Measurements from ENCODE around the gene LRTM2.

LRTM2 gene

DNA sequence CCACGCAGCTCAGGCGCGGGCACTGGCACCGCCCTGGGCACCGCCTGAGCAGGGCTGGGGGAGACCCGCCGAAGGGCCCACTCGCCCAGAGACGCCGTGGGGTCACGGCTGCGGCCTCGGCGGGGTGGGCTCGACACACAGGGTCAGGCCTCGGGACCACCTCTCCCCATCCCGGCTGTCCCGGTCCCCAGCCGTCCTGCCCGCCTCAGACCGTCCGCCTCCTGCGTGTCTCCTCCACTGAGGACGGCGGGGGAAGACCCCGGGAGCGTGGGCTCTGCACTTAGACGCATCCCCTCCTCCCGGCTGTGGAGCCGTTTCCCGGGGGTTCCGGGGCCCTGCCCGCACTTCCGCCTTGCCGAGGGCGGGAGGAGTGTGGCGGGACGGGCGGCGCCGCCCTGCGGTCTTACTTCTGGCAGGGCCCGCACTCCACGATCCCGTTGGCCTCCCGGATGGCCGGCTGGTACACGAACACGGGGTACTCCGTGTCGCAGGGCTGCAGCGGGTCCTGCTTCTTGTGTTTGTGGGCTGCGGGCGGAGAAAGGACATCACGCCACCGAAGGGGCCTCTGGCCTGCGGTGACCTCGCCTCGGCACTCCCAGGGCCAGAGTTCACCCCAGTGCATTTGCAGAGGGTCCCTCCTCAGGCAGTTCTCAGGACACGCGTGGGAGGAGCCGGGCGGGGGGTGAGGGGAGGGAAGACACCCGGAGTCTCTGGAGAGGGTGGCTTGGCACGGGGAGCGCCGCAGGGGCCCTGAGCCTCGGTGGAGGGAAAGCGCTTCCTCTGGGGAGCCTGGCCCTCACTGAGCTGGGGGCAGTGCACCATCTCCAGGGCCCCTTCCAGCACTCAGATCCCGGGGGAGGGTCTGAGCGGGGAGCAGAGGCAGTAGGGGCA lies 23.1 kb upstream of the LRTM2 start:
- no peak for TF ChIP-seq CSRNP3 (CRISPR knock-in tag; IDR thresholded peaks at IDR 0.05)
- no peak for TF ChIP-seq ZNF8 (CRISPR knock-in tag; IDR thresholded peaks at IDR 0.05)
- TF ChIP-seq, protein P1, sequence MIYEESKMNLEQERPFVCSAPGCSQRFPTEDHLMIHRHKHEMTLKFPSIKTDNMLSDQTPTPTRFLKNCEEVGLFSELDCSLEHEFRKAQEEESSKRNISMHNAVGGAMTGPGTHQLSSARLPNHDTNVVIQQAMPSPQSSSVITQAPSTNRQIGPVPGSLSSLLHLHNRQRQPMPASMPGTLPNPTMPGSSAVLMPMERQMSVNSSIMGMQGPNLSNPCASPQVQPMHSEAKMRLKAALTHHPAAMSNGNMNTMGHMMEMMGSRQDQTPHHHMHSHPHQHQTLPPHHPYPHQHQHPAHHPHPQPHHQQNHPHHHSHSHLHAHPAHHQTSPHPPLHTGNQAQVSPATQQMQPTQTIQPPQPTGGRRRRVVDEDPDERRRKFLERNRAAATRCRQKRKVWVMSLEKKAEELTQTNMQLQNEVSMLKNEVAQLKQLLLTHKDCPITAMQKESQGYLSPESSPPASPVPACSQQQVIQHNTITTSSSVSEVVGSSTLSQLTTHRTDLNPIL (CRISPR knock-in tag; IDR thresholded peaks at IDR 0.05; ENCODE audit: low read depth): no peak
- no peak for TF ChIP-seq ARNTL (CRISPR knock-in tag; IDR thresholded peaks at IDR 0.05; ENCODE audit: borderline replicate concordance, low read depth)
- no peak for TF ChIP-seq BACH2 (CRISPR knock-in tag; IDR thresholded peaks at IDR 0.05; ENCODE audit: borderline replicate concordance)
- no peak for TF ChIP-seq ZFP30 (CRISPR knock-in tag; IDR thresholded peaks at IDR 0.05)
- TF ChIP-seq ZNF565 (CRISPR knock-in tag; conservative IDR thresholded peaks at IDR 0.05; ENCODE audit: low read depth): no peak
- TF ChIP-seq TSHZ2 (CRISPR knock-in tag; IDR thresholded peaks at IDR 0.05): no peak
- no peak for TF ChIP-seq ZC3H10 (CRISPR knock-in tag; IDR thresholded peaks at IDR 0.05)
- no peak for ATAC-seq

GRCh38 chr12:1797991-1798640 lies 22.2 kb upstream of the LRTM2 start:
- TF ChIP-seq RARB (CRISPR knock-in tag; IDR thresholded peaks at IDR 0.05) (no peak), BACH2 (CRISPR knock-in tag; IDR thresholded peaks at IDR 0.05; ENCODE audit: borderline replicate concordance) (no peak), ARNTL (CRISPR knock-in tag; IDR thresholded peaks at IDR 0.05; ENCODE audit: borderline replicate concordance, low read depth) (no peak), PPARA (CRISPR knock-in tag; IDR thresholded peaks at IDR 0.05; ENCODE audit: borderline replicate concordance) (no peak)
- no peak for ATAC-seq

GRCh38 chr12:1798641-1799020 lies 21.7 kb upstream of the LRTM2 start:
- ATAC-seq: no peak
- no peak for TF ChIP-seq ZNF565 (CRISPR knock-in tag; conservative IDR thresholded peaks at IDR 0.05; ENCODE audit: low read depth)
- no peak for TF ChIP-seq ISL1 (CRISPR knock-in tag; IDR thresholded peaks at IDR 0.05)
- TF ChIP-seq TCF4 (CRISPR knock-in tag; IDR thresholded peaks at IDR 0.05; ENCODE audit: borderline replicate concordance): no peak
- TF ChIP-seq SNAI2 (CRISPR knock-in tag; IDR thresholded peaks at IDR 0.05): no peak
- no peak for TF ChIP-seq ARNTL (CRISPR knock-in tag; IDR thresholded peaks at IDR 0.05; ENCODE audit: borderline replicate concordance, low read depth)
- no peak for TF ChIP-seq ESRRG (CRISPR knock-in tag; IDR thresholded peaks at IDR 0.05)
- no peak for TF ChIP-seq OSR1 (CRISPR knock-in tag; IDR thresholded peaks at IDR 0.05)
- no peak for TF ChIP-seq CSDC2 (CRISPR knock-in tag; IDR thresholded peaks at IDR 0.05)
- TF ChIP-seq PATZ1 (CRISPR knock-in tag; IDR thresholded peaks at IDR 0.05; ENCODE audit: borderline replicate concordance): no peak
- TF ChIP-seq, protein P1 (CRISPR knock-in tag; IDR thresholded peaks at IDR 0.05; ENCODE audit: low read depth): no peak
- no peak for TF ChIP-seq PPARA (CRISPR knock-in tag; IDR thresholded peaks at IDR 0.05; ENCODE audit: borderline replicate concordance)
- TF ChIP-seq ZFP3 (CRISPR knock-in tag; IDR thresholded peaks at IDR 0.05): no peak
- no peak for TF ChIP-seq ZFP30 (CRISPR knock-in tag; IDR thresholded peaks at IDR 0.05)
- TF ChIP-seq ZNF8 (CRISPR knock-in tag; IDR thresholded peaks at IDR 0.05): no peak
- TF ChIP-seq, protein P2, sequence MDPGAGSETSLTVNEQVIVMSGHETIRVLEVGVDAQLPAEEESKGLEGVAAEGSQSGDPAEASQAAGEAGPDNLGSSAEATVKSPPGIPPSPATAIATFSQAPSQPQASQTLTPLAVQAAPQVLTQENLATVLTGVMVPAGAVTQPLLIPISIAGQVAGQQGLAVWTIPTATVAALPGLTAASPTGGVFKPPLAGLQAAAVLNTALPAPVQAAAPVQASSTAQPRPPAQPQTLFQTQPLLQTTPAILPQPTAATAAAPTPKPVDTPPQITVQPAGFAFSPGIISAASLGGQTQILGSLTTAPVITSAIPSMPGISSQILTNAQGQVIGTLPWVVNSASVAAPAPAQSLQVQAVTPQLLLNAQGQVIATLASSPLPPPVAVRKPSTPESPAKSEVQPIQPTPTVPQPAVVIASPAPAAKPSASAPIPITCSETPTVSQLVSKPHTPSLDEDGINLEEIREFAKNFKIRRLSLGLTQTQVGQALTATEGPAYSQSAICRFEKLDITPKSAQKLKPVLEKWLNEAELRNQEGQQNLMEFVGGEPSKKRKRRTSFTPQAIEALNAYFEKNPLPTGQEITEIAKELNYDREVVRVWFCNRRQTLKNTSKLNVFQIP (CRISPR knock-in tag; IDR thresholded peaks at IDR 0.05; ENCODE audit: borderline replicate concordance, low read depth): no peak

Data from SK-N-SH treated with all-trans-retinoic acid at 6 μM for 48 hours (cell line).